H54 (cell line): ENCODE measurements around the gene DBNDD1.

ENCODE experiments used
- DNase-seq: peaks from one replicate; pipeline ENCODE4 v3.0.0; 2011; ENCODE audit warnings: low spot score, mixed read lengths; ENCODE audit not compliant: insufficient read length
- FAIRE-seq: peaks from 3 replicates; lab custom pipeline; 2011; peaks lifted over from hg19 to GRCh38; lab: Jason Lieb, UNC
- POLR2A ChIP-seq: IDR thresholded peaks from 2 replicates; pipeline ENCODE4 v1.6.1; 2011; ENCODE audit warnings: low read depth, mild to moderate bottlenecking, low read length

The DBNDD1 gene

DNA sequence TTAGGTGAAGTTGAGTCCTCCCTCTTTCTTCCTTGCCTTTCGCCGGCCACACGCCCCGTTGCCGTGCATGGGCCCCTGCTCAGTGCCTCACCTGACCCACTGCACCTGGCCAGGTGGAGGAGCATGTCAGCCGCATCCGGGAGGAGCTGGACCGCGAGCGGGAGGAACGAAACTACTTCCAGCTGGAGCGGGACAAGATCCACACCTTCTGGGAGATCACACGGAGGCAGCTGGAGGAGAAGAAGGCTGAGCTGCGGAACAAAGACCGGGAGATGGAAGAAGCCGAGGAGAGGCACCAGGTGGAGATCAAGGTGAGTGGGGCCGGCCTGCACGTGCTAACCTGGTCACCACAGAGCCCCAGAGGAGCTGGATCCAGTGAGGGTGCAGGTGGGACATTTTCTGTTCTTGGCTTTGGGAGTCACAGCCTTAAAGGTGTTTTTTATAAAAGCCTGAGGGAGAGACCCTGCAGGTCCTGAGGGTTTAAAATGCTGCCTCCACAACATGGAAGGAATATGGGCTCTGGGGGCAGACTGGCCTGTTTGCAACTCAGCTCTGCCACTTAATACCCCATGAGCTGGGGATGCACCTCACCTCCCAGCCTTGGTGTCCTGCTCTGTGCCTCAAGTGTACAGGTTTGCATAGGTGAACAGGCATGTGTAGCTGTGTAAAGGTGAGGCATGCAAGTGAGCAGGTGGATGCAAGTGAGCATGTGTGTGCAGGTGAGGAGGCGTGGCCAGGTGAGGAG lies 12.1 kb upstream of the DBNDD1 start:
- no peak for DNase-seq
- TF ChIP-seq POLR2A: no peak
- no peak for FAIRE-seq

DNA sequence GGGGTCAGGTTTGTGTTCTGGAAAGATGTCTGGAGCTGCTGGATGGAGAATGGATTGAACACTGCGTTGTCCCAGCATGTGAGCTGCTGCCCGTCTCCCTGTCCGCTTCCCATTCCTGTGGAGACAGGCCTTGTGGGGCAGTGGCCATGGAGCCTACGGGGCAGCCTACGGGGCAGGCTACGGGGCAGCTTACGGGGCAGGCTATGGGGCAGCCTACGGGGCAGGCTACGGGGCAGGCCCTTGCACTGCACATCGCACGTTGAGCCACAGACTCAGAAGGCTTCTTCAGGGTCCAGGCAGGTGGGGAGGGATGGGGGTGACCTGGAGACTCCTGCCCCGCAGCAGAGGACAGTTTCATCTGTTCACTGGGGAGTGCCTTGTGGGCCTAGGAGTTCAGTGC lies 9.7 kb upstream of the DBNDD1 start:
- TF ChIP-seq POLR2A: no peak

DNA sequence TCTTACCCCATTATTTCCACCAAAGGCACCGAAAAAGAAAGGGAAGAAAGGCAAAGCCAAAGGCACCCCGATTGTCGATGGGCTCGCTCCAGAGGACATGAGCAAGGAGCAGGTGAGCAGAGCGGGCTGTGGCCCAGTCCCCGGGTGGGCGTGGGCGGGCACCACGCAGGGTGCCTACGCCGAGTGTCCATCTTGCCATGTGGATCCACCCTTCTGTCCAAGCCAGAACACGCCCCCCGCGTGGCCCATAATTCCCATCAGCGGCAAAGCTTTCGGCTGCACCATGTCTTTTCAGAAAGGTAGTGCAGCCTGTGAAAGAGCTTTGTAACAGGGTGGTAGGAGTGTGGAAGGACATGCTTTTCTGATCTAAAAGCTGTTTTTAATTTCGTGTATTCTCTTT lies 8.4 kb upstream of the DBNDD1 start:
- FAIRE-seq (no peak), DNase-seq (no peak)
- TF ChIP-seq POLR2A: no peak

More for the DNA sequence above, 9.7 kb upstream of the DBNDD1 start:
- DNase-seq (no peak), FAIRE-seq (no peak)

DNA sequence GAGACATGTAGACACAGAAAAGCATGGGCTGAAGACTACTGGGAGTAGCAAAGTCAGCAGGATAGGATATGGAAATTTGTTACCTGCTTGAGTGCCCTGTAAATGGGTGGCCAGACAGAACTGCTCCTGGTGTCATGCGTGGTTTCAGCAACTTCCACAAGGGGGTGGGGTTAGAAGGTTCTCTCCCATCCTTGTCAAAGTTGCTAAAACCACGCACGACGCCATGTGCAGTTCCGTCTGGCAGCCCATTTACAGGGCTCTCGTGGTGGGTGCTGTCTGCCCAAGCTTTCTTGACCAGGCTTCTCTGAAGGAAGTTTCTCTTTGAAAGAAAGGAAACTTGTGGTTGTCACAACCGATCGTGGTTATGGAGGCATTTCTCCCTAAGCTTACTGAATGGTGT lies 6.9 kb upstream of the DBNDD1 start:
- DNase-seq: no peak
- no peak for TF ChIP-seq POLR2A
- no peak for FAIRE-seq

DNA sequence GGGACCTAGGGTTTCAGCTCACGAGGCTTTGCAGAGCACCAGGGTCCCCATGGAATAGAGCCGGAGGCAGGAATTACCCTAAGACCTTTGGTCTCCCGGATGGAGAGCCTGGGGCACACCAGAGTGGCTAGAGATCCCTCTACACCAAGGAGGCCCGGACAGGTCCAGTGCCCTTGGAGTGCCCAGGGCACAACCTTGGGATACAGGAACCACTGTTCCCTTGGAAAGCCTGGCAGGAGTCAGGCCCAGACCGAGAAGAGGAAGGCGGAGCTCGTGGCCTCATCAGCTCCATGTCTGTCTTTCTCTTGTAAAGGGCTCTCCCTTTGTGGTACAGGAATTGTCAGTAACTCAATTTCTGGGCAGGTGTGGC lies 3.8 kb upstream of the DBNDD1 start:
- DNase-seq (no peak), FAIRE-seq (no peak)
- TF ChIP-seq POLR2A: no peak

DNA sequence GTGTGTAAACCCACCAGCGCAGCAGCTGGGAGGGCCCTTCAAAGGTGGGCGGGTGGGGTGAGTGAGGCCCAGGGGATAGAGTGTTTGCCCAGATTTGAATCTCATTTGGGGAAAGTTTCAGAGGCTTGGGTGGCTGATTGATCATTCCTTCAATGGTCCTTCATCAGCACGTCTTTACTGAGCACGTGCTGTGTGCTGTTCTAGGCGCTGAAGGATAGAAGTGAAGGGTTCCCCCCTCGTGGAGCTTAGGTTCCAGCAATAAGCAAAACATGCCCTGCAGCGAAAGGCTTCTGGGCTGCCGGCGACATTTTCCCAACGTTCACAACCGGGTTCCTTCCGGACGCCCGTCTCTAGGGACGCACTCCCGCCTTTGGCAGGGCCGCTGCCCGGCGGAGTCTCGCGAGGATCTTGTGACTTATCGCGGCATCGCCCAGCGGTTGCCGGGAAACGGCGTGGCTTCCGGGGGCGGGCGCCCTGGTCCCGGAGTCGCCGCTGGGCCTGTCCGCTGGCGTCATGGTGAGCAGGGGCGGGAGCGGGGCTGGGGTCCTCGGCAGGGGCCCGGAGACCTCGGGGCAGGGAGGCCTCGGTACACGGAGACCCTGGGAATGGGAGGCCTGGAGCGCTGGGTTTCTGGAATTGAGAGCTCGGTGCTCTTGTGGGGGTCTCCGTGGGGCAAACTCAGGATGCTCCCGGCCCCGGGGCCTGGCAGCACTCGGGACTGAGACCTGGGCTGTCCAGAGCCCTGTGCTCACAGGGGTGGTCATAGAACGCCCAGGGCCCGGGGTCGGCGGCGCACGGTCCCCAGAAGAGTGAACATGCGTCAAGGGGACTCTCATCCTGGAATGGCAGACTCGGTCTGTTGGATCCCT lies 3.2 kb upstream of the DBNDD1 start:
- TF ChIP-seq POLR2A: peak; percentile 80
- DNase-seq: peak; percentile 98
- FAIRE-seq: no peak

DNA sequence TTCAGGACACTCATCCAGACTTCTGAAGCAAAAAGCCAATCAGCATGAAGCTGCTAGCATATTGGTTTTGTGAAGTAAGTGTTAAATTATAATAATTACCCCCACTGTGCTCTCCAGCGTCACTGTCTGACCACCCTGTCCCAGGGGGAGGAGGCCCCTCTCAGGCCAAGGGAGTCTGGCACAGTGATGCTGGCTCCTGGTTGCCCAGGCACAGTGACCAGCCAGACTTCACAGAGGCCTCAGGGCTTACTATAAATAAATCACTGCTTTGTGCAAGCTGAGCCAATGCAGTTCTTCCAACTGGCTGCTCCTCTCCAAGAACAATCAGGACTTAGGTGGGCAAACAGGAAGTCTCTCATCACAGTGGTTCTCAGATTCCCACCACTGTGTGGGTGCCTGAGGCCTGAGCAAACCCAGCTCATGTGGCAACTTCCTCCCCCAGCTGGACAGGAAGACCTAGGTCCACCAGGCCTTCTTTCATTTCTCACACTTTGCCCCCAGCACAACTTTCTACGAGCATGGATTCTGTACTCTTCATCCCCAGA lies 1.7 kb upstream of the DBNDD1 start:
- TF ChIP-seq POLR2A: no peak
- no peak for FAIRE-seq
- no peak for DNase-seq

DNA sequence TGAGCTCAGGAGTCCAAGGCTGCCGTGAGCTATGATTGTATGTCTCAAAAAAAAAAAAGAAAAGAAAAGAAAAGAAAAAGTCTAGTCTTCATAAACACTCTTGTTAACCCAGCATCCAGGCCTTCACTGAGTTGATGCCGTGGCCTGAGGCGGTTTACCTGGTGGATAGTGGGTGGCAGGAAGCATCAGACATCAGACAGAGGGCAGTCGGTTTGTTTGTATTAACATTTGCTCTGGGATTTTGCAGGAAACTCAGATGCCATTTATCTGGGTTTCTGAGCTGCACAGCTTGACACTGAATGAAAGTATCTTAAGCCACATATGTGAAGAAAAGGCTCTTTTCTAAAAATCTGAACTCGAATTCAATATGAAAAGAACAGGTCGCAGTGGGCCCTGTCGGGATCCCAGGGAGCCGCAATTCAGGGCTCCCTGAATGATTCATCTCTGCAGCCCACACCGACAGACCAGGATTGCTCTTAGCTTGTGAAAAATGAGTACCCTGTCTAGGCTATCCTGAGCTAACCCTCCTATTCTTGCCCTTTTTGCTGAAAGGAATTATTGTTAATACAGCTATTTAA lies 1.1 kb upstream of the DBNDD1 start:
- TF ChIP-seq POLR2A: no peak
- DNase-seq: no peak
- no peak for FAIRE-seq

DNA sequence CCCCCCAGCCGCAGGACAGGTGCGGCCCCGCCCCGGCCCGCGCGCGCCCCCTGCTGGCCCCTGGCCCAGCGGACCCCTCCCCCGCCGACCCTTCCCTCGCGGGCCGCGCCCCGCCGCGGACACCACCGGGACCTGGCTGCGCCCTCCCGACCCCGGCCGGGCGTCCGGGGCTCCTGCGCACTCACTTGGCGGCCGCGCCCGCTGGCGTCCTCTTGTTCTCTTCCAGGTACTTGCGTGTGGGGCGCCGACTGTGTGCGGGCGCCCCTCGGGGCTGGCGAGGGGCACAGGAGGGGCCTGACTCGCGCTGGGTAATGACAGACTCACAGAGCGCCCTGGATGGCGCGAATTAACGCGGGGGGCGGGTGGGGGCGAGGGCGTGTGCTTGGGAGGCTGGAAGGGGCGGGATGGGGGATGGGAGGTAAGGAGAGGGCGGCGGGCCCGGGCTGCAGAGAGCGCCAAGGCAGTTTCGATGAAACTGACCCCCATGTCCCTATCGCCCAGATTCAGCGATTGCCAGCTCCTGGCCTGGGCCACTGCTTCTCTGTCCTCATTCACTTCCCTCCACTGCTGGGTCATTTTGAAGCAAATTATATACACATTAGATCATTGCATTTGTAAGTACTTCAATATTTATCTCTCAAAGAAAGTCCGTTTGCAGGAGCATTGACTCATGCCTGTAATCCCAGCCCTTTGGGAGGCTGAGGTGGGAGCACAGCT lies 445 bp upstream of the DBNDD1 start:
- TF ChIP-seq POLR2A: no peak
- FAIRE-seq (no peak), DNase-seq (peak; percentile 40)

DNA sequence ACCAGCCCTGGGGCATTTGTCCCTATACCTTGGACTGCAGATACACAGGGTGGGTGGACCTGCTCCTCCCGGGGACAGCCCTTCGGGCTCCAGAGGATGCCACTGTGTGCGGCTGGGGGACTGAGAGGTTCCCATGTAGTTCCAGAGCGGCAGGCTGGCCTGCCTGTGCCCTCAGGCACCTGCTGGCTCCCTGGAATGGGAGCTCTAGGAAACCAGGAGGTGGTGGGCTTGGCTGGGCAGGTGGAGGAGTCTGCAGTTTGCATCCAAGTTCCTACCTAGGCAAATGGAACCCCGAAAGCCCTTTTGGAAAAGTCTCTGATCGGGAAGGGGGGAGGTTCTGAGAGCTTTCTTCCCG lies 982 bp downstream of the DBNDD1 start:
- no peak for DNase-seq
- no peak for FAIRE-seq
- TF ChIP-seq POLR2A: no peak

DNA sequence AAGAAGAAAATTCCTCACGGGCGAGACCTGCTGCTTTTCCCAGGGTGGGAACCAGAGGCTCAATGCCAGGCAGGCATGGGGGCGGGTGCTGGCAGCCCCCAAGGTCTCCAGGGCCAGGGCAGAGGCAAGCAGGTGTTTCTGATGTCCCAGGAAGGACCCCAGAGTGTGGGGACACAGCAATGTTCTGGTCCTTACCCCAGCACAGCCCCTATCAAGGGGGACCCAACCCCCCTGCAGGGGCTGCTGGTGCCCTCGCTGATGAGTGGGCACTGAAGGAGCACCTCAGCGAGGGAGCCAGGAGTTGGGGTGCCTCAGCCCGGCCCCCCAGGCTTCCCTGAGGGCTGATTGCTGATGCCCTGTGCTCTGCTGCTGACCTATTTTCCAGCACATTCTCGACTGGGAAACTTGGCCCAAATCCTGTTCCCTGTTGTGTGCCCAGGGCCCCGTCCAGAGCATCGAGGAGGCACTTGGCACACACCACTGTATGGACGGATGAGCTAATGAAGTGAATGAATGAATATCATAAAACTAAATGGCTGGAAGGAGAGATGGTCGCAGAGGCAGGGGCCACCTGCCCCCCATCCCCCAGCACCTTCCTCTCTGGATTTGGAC lies 2.8 kb downstream of the DBNDD1 start:
- FAIRE-seq (no peak), DNase-seq (no peak)
- TF ChIP-seq POLR2A: no peak

DNA sequence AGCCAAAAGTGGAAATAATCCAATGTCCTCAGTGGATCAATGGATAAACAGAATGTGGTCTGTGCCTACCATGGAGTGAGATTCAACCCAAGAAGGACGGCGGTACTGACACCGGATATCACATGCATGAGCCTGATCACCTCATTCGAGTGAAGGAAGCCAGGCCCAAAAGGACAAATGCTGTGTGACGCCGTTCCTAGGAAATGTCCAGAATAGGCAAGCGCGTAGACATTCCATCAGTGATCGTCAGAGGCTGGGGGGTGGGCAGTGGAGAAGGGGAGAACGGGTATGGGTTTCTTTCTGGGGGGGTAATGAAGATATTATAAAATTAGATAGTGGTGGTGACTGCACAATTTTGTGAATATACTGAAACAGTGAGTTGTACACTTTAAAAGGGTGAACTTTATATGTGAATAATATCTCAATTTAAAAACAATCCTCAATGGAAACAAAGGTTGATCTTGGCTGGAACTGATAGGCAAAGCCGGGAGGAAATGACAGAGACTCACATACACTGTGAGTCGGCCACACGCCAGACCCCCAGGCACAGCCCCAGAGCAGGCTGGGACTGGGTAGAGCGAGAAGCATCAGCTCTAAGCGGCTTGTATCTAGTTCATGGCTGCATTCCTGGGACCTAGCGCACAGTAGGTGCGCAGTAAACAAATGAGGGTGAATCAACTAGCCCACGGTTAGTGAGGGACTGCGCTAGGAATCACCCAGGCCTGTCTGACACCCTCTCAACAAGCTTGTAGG lies 3.5 kb downstream of the DBNDD1 start:
- DNase-seq (no peak), FAIRE-seq (no peak)
- no peak for TF ChIP-seq POLR2A
